SIG-M5 treated with dmso at 0.1 percent for 504 hours (cell line): Measurements from ENCODE around the gene KLHL25.
"Not testable (repeated sequence)": the region's sequence is repeated elsewhere in the genome, so short reads cannot be mapped to it uniquely, and the experiment has no call there.

Experiments
- DNase-seq: peaks from one replicate; lab custom pipeline; 2025; ENCODE audit not compliant: unreplicated experiment; lab: John Stamatoyannopoulos, UW

KLHL25 gene

GRCh38 chr15:85804481-85805170 lies 9.9 kb upstream of the KLHL25 start:
- DNase-seq: no peak

GRCh38 chr15:85802617-85803016 lies 7.9 kb upstream of the KLHL25 start:
- DNase-seq: not testable (repeated sequence)

GRCh38 chr15:85800478-85801123 lies 5.9 kb upstream of the KLHL25 start:
- DNase-seq: peak; percentile 42

GRCh38 chr15:85796371-85796770 lies 1.6 kb upstream of the KLHL25 start:
- DNase-seq: not testable (repeated sequence)

GRCh38 chr15:85795337-85796305 lies 896 bp upstream of the KLHL25 start:
- no peak for DNase-seq

- no peak for DNase-seq
Measured at GRCh38 chr15:85793641-85794597, 806 bp downstream of the KLHL25 start.

GRCh38 chr15:85792912-85793590 lies 1.7 kb downstream of the KLHL25 start:
- no peak for DNase-seq

GRCh38 chr15:85792102-85792731 lies 2.5 kb downstream of the KLHL25 start:
- no peak for DNase-seq

GRCh38 chr15:85789496-85789875 lies 5.2 kb downstream of the KLHL25 start:
- DNase-seq: no peak

- peak; percentile 52 for DNase-seq
Measured at GRCh38 chr15:85788771-85789495, 5.8 kb downstream of the KLHL25 start.

GRCh38 chr15:85786781-85787114 lies 8.0 kb downstream of the KLHL25 start:
- DNase-seq: no peak

- no peak for DNase-seq
Measured at GRCh38 chr15:85785887-85786780, 8.6 kb downstream of the KLHL25 start.

GRCh38 chr15:85782064-85782463 lies 12.7 kb downstream of the KLHL25 start:
- no peak for DNase-seq

- no peak for DNase-seq
Measured at GRCh38 chr15:85781099-85781498, 13.6 kb downstream of the KLHL25 start.

- DNase-seq: no peak
Measured at GRCh38 chr15:85780225-85780985, 14.3 kb downstream of the KLHL25 start.

GRCh38 chr15:85779249-85779648 lies 15.5 kb downstream of the KLHL25 start:
- no peak for DNase-seq

GRCh38 chr15:85778107-85778776 lies 16.5 kb downstream of the KLHL25 start:
- no peak for DNase-seq
